HG03159 (cell line): ENCODE measurements around the gene MEGF9.

Source experiments
- ATAC-seq: cut with Tn5 transposase; IDR thresholded peaks from one replicate; pipeline ENCODE4 v1.9.1; 2021; ENCODE audit warnings: mild to moderate bottlenecking, moderate library complexity; ENCODE audit not compliant: unreplicated experiment

MEGF9 gene

GRCh38 chr9:120627073-120627472 is 87.2 kb downstream of the MEGF9 start:
- no peak for ATAC-seq

DNA sequence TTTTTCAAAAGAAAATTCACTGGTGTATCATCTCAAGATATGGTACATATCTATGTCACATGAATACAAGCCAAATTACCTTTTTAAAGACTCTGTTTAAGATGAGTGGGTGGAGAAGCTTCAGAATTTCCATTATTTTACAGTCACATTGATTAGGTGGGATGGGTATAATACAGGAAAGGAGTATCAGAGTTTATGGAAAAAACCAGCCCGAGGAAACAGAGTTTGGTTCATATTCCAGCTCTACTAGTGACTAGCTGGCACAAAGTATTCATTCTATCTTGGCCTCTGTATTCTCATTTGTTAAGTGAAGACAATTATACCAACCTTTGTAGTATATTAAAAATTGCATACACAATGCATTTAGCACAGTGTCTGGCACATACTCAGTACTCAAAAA is 87.8 kb downstream of the MEGF9 start:
- ATAC-seq = no peak

GRCh38 chr9:120625222-120625621 is 89.0 kb downstream of the MEGF9 start:
- no peak for ATAC-seq

DNA sequence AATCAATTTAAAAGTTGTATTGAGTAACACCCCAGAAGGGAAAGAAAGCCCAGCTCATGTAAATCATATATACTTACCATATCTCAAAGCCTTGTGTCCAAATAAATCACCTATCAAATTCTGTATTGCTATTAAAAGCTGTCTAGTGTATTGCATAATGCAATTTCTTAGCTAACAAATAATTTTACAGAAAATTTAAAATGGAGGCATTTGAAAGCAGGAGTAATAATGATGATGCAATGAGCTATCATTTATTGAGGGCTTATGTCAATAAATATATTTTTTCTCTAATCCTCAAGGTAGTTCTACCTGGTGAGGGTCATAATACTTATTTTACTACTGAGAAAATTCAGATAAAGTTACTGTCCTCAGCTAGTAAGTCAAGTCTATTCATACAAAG is 91.5 kb downstream of the MEGF9 start:
- ATAC-seq = no peak

GRCh38 chr9:120621941-120622340 is 92.3 kb downstream of the MEGF9 start:
- no peak for ATAC-seq

DNA sequence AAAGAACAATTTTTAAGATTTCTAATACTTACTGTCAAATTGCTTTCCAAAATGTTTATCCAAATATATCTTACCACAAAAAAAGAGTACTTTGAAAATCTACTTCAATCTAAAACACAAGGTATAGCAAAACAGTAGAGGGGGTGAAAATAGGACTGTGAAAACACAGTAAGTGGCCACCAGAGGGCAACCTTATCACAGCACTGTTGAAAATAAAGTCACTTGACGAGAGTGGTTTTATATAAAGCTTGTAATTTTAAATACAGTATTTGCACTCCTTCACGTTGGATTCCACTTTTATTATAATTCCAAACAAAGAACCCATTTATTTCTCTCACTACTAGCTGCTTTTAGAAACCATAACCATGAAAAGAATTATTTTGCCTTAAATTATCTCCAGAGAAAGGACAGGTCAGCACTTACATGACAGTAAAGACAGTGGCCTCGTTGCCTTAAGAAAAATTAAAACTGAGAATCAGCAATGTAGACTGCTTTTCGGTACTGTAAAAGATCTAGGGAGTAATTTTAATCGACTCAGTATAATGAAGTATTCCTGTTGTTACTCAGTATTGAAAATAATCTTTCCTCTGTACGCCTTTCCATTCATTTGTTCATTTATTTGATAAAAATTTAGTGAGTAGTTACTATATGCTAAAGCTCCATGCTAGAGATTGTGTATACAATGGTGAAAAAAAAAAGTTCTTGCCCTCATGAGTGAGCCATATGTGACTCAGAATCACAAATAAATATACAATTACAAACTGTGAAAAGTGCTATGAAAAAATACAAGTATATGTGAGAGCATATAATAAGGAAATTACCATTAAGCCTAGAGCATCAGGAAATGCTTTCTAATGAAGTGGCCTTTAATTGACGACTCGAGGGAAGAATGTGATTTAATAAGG is 94.3 kb downstream of the MEGF9 start:
- ATAC-seq = peak; percentile 64

DNA sequence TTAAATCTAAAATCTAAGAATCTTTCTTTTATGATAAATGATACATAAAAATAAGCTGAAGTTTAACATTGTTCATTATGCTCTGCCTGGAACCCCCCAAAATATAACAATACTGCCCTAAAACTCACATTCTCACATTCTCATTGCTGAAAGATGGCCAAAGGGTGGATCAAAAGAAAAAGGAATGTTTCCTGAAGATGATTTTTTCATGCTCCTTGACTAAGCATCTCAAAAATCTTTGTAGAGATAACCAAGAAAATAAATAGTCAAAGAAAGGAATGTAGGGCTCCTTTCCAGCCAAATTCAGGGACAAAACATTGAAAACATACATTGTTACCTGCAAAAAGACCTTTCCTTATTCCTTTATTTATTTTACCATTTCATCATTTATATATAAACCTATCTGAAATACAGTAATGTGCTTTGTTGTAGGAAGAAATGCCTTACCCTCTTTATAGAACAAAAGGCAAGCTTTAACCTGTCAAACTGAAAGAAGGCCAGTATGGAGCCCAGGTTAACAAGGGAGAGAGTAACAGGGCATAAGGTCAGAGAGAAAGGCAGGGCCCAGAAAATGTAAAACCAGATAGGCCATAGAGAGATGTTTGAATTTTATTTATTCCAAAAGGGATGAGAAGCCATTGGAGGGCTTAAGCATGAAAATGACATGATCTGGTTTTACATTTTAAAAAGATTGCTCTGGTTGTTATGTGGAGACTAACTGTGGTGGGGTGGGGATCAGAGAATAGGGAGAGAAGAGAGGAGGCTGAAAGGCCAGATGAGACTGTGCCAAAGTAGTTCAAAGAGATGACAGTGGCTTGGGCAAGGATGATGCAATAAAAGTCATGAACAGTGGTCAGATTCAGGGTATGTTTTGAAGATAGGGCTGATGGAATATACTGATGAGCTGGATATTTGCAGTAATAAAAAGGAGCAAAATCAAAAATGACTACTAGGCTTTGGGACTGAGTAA is 97.0 kb downstream of the MEGF9 start:
- no peak for ATAC-seq

GRCh38 chr9:120612218-120612617 is 102.1 kb downstream of the MEGF9 start:
- no peak for ATAC-seq

GRCh38 chr9:120611690-120612068 is 102.6 kb downstream of the MEGF9 start:
- no peak for ATAC-seq

DNA sequence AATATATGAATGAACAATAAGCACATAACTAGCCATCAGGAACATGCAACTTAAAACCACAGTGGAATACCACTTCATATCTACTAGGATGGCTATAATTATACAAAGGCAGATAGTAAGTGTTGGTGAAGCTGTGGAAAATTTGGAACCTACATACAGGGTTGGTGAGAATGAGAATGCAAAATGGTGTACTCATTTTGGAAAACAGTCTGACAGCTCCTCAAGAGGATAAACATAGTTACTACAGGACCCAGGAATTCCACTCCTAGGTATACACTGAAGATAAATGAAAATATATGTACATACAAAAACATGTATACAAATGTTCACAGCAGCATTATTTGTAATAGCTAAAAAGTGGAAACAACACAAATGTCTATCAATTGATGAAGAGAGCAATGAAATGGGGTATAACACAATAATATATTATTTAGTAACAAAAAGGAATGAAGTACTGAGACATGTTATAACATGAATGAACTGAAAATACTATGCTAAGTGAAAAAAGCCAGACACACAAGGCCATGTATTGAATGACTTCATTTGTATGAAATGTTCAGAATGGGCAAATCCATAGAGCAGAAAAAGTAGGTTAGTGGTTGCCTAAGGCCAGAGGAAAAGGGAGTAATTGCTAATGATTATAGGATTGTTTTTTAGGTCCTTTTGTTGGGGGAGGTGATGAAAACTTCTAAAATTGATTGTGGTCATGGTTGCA is 103.1 kb downstream of the MEGF9 start:
- ATAC-seq = no peak

DNA sequence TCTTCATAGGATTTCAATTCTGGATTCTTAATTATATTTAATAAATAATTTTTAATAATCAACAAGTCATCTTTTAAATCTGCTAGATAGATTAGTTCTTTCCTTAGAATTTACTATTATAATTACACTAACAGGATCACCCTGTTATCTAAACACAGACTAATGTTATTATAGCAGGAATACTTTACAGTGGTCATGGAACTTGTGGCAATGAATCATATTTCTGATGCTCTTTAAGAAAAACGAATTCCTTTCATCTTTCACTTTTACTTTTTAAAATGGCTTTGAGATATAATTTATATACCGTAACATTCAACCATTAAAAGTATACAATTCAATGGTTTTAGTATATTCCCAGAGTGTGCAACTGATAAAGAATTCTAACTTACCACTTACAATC is 104.6 kb downstream of the MEGF9 start:
- ATAC-seq = no peak

DNA sequence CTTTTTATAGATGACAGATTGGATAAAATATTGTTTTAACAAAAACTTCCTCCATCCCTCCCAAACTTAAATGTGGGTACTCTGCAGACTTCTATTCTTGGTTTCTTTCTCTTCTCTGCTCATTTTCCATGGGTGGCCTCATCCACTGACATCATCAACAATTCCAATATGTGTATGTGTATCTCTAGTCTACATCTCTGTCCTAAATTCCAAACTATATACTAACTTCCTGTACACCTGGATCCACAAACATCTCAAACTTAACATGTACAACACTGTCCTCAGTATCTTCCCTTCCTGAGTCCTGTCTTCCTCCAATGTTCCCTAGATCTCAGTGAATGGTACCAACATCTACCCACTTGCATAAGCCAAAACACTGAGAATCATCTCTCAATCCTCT is 105.8 kb downstream of the MEGF9 start:
- ATAC-seq = no peak

- ATAC-seq = no peak
Measured at GRCh38 chr9:120603591-120603990, 110.7 kb downstream of the MEGF9 start.

DNA sequence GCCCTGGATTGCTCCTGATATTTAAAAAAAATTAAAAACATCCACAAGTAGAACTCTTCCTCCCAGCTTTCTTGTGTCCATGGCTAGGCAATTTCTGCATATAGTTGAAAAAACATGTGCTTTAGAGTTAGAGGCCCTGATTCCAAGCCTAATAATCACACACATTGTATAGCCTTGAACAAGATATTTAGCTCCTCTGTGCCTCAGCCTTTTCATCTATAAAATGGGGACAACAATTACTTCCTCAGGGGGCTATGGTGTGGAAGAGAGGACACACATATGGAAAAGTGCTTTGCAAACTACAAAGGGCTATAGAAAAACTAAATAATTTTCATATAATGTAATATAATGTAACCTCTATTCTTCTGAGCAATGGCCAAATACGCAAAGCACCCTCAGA is 111.3 kb downstream of the MEGF9 start:
- no peak for ATAC-seq

- ATAC-seq = no peak
Measured at GRCh38 chr9:120593955-120594277, 120.4 kb downstream of the MEGF9 start.

- no peak for ATAC-seq
Measured at GRCh38 chr9:120593250-120593954, 120.9 kb downstream of the MEGF9 start.

DNA sequence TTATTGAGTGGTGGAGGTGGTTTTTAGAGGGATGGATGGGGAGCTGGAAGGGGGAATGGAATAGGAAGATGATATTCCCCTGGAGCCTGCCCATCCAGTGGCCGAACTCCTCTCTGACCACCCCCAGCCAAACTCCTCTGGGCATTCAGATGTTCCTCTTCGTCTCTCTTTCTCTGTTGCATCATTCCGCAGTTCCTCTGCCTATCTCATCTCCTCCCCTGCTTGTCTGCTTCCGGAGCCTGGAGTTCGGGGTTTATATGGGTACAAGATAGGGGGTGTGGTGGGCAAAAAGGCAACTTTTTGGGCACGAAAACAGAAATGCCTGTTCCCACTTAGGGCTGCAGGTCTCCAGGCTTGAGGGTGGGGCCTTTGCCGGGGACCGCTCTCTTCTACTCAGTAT is 122.1 kb downstream of the MEGF9 start:
- ATAC-seq = no peak

DNA sequence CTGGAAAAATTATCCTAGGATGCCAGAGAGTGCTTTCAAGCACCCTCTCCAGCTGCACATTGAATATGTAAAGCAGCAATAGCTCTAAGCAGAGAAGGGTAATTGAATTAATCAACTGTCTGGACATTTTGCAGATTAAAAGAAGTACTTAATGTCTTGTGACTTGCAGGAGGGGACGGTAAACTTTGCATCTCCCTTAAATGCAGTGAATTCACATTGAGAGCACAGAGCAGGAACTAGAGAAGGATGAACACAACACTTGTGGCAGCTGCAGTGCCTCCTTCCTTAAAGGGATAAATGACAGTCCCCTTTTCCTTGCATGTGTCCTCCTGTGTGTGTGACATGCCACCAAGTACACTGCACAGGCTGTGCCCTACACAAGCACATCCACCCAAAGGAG is 126.9 kb downstream of the MEGF9 start:
- ATAC-seq = no peak

DNA sequence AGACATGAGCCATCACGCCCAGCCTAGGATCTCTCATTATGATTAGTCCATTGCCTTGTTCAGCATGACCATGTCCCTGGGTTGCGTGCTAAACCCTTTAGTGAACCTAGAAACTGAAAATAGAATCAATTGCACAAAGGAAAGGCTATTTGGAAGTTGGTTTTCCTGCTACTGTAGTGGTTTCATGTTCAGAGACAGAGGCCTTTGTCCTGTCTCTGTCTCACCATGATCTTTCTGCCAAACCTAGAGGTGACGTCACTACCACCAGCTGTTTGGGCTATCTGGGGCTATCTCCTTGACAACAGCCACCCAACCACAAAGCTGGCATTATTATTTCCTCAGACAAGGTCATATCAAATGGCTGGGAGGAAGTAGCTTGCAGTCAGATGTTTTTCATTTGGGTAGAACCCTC is 130.3 kb downstream of the MEGF9 start:
- peak; percentile 53 for ATAC-seq

- peak; percentile 91 for ATAC-seq
Measured at GRCh38 chr9:120580051-120580896, 134.0 kb downstream of the MEGF9 start, which contains the start of gene CDK5RAP2. Gene CDK5RAP2 (minus strand): TSS chr9:120580167. CDS start chr9:120579978, 189 bp downstream.
